Spleen (tissue), 7 donors: ENCODE results near the gene GON4L.
"Not testable (repeated sequence)": the region's sequence is repeated elsewhere in the genome, so short reads cannot be mapped to it uniquely, and the experiment has no call there.

Experiments
- CTCF ChIP-seq, 11 experiments: fragments of 200-600 bp in 7 of 11; fragments of 450-650 bp in 4 of 11; sonication (generic) in 4 of 11; IDR thresholded peaks in 8 of 11; conservative IDR thresholded peaks in 3 of 11; 1 replicate in 7 of 11; 2 replicates in 4 of 11; pipeline versions ENCODE4 v1.4.0 to v1.8.0; 2016 to 2021; ENCODE audit warnings: antibody characterized with exemption in 11 of 11, inconsistent platforms in 4 of 11, mild to moderate bottlenecking in 1 of 11
- POLR2A ChIP-seq, 3 donors: fragments of 450-650 bp; IDR thresholded peaks; one replicate each; pipeline ENCODE4 v1.5.1; 2017; ENCODE audit warnings: antibody characterized with exemption in 3 of 3, mild to moderate bottlenecking in 1 of 3
- donor health status: DM: no; HTN: no; CAD: no; lungs with moderate emphysema.
- donor health status: DM: no; HTN: no; CAD: no.
- donor health status: DM: no; HTN: no; CAD: no.

- TF ChIP-seq POLR2A (IDR thresholded peaks at IDR 0.05); CTCF (IDR thresholded peaks at IDR 0.05 in 8 of 11, conservative IDR thresholded peaks at IDR 0.05 in 3 of 11): not testable (repeated sequence)
Measured at GRCh38 chr1:155896476-155896875, 39.5 kb upstream of the GON4L start.
